HepG2 (cell line): ENCODE measurements around the gene RPS6KL1. TPM values are rescaled to one million over a fixed set of nuclear protein-coding genes. Genes with fewer than 3 reads are reported as not detected.

Experiments
- ATF1 ChIP-seq: IDR thresholded peaks from 2 replicates; pipeline ENCODE4 v1.6.1; 2016; ENCODE audit warnings: mild to moderate bottlenecking, control low read depth
- ATF7-NPFF ChIP-seq: sonication (generic); formaldehyde crosslinking; IDR thresholded peaks from 2 replicates; pipeline ENCODE4 v1.8.1; 2023; ENCODE audit warnings: mild to moderate bottlenecking, low read depth, missing genetic modification reagents, moderate library complexity
- HNF1A ChIP-seq, 2 experiments: sonication (generic) in 1 of 2; formaldehyde crosslinking in 1 of 2; IDR thresholded peaks; 2 replicates each; pipeline versions ENCODE4 v1.4.0 to v1.6.1; 2016 to 2020; ENCODE audit warnings: borderline replicate concordance in 1 of 2, low read depth in 1 of 2, mild to moderate bottlenecking in 1 of 2, missing genetic modification reagents in 1 of 2
- KDM1A ChIP-seq: IDR thresholded peaks from 2 replicates; pipeline ENCODE4 v1.6.1; 2016; ENCODE audit warnings: missing compliant biosample characterization
- SAFB2 ChIP-seq: sonication (generic); formaldehyde crosslinking; IDR thresholded peaks from 2 replicates; pipeline ENCODE4 v1.5.1; 2020; ENCODE audit warnings: missing genetic modification reagents, low read depth, mild to moderate bottlenecking, borderline replicate concordance
- ZNF142 ChIP-seq: sonication (generic); formaldehyde crosslinking; IDR thresholded peaks from 2 replicates; pipeline ENCODE4 v1.4.0; 2020; ENCODE audit warnings: missing genetic modification reagents
- ZNF329 ChIP-seq: sonication (generic); formaldehyde crosslinking; IDR thresholded peaks from 2 replicates; pipeline ENCODE4 v1.9.0; 2021; ENCODE audit warnings: low read depth, mild to moderate bottlenecking, missing genetic modification reagents
- ZNF382 ChIP-seq: sonication (generic); formaldehyde crosslinking; IDR thresholded peaks from 2 replicates; pipeline ENCODE4 v1.5.0; 2020; ENCODE audit warnings: missing genetic modification reagents, mild to moderate bottlenecking, borderline replicate concordance
- ZNF562 ChIP-seq: sonication (generic); formaldehyde crosslinking; IDR thresholded peaks from 2 replicates; pipeline ENCODE4 v1.8.0; 2022; ENCODE audit warnings: missing genetic modification reagents, borderline replicate concordance
- ZNF619 ChIP-seq: sonication (generic); formaldehyde crosslinking; IDR thresholded peaks from 2 replicates; pipeline ENCODE4 v1.4.0; 2020; ENCODE audit warnings: mild to moderate bottlenecking, missing genetic modification reagents
- ZNF772 ChIP-seq: sonication (generic); formaldehyde crosslinking; IDR thresholded peaks from 2 replicates; pipeline ENCODE4 v1.5.0; 2020; ENCODE audit warnings: mild to moderate bottlenecking, missing genetic modification reagents
- ZNF782 ChIP-seq: sonication (generic); formaldehyde crosslinking; IDR thresholded peaks from 2 replicates; pipeline ENCODE4 v1.4.0; 2020; ENCODE audit warnings: missing genetic modification reagents, mild to moderate bottlenecking, borderline replicate concordance
- ZSCAN21 ChIP-seq: sonication (generic); formaldehyde crosslinking; IDR thresholded peaks from 2 replicates; pipeline ENCODE4 v1.8.0; 2022; ENCODE audit warnings: mild to moderate bottlenecking, missing genetic modification reagents, moderate library complexity, borderline replicate concordance
- ZSCAN29 ChIP-seq: sonication (generic); formaldehyde crosslinking; conservative IDR thresholded peaks from 2 replicates; pipeline ENCODE4 v1.4.0; 2020; ENCODE audit warnings: mild to moderate bottlenecking, missing genetic modification reagents
- polyA plus RNA-seq, 8 experiments: library from polyadenylated mRNA; depleted of rRNA in 3 of 8; stranded (reverse) in 7 of 8; unstranded in 1 of 8; fragments of >200 nt; fragmentation: Illumina TruSeq in 4 of 8; extraction: Trizol in 4 of 8; gene quantifications; 2 replicates each; pipeline versions ENCODE4 v1.2.1 to v1.2.3, GENCODE V29; 2011 to 2016; ENCODE audit warnings: low read depth in 4 of 8, missing spikeins in 1 of 8, mixed read lengths in 1 of 8; ENCODE audit not compliant: insufficient read depth in 1 of 8
- total RNA-seq, 5 experiments: library from RNA; depleted of rRNA; stranded (reverse); fragments of >200 nt; fragmentation: Illumina TruSeq; extraction: Trizol; gene quantifications; 2 replicates each; pipeline ENCODE4 v1.2.3, GENCODE V29; 2016; ENCODE audit warnings: low read depth in 1 of 5
- TF ChIP-seq, protein P1 (sequence below): fragments of 450-650 bp; IDR thresholded peaks from 2 replicates; pipeline ENCODE4 v1.6.1; 2017; ENCODE audit warnings: mild to moderate bottlenecking

Gene RPS6KL1
- total and polyA plus RNA-seq, 2 of the 13 experiments (the other 11 are each of a cell fraction or from before 2014, with no cell fraction given): 6.5 to 11.5 TPM

GRCh38 chr14:74952697-74953484 is 29.8 kb upstream of the RPS6KL1 start (continued):
- TF ChIP-seq ZNF142 (CRISPR knock-in tag): no peak
- TF ChIP-seq ZSCAN29: no peak
- TF ChIP-seq HNF1A (IDR thresholded peaks at IDR 0.05; ENCODE audit: low read depth): no peak
- TF ChIP-seq HNF1A (CRISPR knock-in tag; IDR thresholded peaks at IDR 0.05; ENCODE audit: borderline replicate concordance): no peak
- TF ChIP-seq ZNF329 (CRISPR knock-in tag): no peak
- TF ChIP-seq ZNF782 (CRISPR knock-in tag): no peak
- TF ChIP-seq ZNF382 (CRISPR knock-in tag): no peak
- TF ChIP-seq ZNF562 (CRISPR knock-in tag): no peak
- no peak for TF ChIP-seq ATF1
- TF ChIP-seq, protein P1, sequence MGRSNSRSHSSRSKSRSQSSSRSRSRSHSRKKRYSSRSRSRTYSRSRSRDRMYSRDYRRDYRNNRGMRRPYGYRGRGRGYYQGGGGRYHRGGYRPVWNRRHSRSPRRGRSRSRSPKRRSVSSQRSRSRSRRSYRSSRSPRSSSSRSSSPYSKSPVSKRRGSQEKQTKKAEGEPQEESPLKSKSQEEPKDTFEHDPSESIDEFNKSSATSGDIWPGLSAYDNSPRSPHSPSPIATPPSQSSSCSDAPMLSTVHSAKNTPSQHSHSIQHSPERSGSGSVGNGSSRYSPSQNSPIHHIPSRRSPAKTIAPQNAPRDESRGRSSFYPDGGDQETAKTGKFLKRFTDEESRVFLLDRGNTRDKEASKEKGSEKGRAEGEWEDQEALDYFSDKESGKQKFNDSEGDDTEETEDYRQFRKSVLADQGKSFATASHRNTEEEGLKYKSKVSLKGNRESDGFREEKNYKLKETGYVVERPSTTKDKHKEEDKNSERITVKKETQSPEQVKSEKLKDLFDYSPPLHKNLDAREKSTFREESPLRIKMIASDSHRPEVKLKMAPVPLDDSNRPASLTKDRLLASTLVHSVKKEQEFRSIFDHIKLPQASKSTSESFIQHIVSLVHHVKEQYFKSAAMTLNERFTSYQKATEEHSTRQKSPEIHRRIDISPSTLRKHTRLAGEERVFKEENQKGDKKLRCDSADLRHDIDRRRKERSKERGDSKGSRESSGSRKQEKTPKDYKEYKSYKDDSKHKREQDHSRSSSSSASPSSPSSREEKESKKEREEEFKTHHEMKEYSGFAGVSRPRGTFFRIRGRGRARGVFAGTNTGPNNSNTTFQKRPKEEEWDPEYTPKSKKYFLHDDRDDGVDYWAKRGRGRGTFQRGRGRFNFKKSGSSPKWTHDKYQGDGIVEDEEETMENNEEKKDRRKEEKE: no peak
- 0 out of 2 replicates have a peak, but pooled peaks have one; percentile 15 for TF ChIP-seq ZSCAN21
- no peak for TF ChIP-seq ZNF619 (CRISPR knock-in tag)
- peak; percentile 38; the same call in 1 of the 2 replicates for TF ChIP-seq ZNF772
- TF ChIP-seq SAFB2 (CRISPR knock-in tag): no peak
- peak; percentile 58; the same call in 1 of the 2 replicates for TF ChIP-seq KDM1A (CRISPR knock-in tag)
- no peak for TF ChIP-seq ATF7-NPFF
